Muscle layer of colon (tissue), 2 donors: ENCODE data around the gene DPP8.
"Not testable (repeated sequence)": the region's sequence is repeated elsewhere in the genome, so short reads cannot be mapped to it uniquely, and the experiment has no call there.

Source experiments
- H3K27ac ChIP-seq: one replicate; pipeline ENCODE4 v1.7.0; 2013; ENCODE audit warnings: low read depth, mild to moderate bottlenecking, low read length, moderate library complexity
- H3K27me3 ChIP-seq, 2 donors: one replicate each; pipeline ENCODE4 v1.7.0; 2013; ENCODE audit warnings: low read length in 2 of 2, mild to moderate bottlenecking in 2 of 2; ENCODE audit not compliant: insufficient read depth in 2 of 2, control insufficient read depth in 1 of 2
- H3K36me3 ChIP-seq: one replicate; pipeline ENCODE4 v1.7.0; 2013; ENCODE audit warnings: mild to moderate bottlenecking, low read length; ENCODE audit not compliant: insufficient read depth
- H3K4me1 ChIP-seq: one replicate; pipeline ENCODE4 v1.7.0; 2013; ENCODE audit warnings: mild to moderate bottlenecking, low read length; ENCODE audit not compliant: insufficient read depth
- H3K4me3 ChIP-seq, 2 donors: one replicate each; pipeline ENCODE4 v1.7.0; 2013; ENCODE audit warnings: low read length in 2 of 2, low read depth in 1 of 2, mild to moderate bottlenecking in 1 of 2, moderate library complexity in 1 of 2
- H3K9ac ChIP-seq: one replicate; pipeline ENCODE4 v1.7.0; 2013; ENCODE audit warnings: low read length
- H3K9me3 ChIP-seq: one replicate; pipeline ENCODE4 v1.7.0; 2013; ENCODE audit warnings: mild to moderate bottlenecking, low read length
- donor health status: abdominal sarcoma.
- donor health status: Adenocarcinoma of cecum.

Gene DPP8

GRCh38 chr15:65466901-65467300 lies 50.6 kb downstream of the DPP8 start:
- Histone ChIP-seq H3K9ac (no peak overlapping the region), H3K4me1 (no peaks in the 10 kb centered on the region), H3K4me3 (no peak overlapping the region), H3K27me3 (no peaks in the 10 kb centered on the region), H3K27ac (no peak overlapping the region), H3K9me3 (no peaks in the 10 kb centered on the region), H3K36me3 (peaks cover 49% of the 10 kb centered on the region)

- not testable (repeated sequence) for H3K27ac ChIP-seq, H3K9me3 ChIP-seq, H3K4me3 ChIP-seq, H3K27me3 ChIP-seq, H3K9ac ChIP-seq, H3K4me1 ChIP-seq
- peaks cover 70% of the 10 kb centered on the region for H3K36me3 ChIP-seq
These were observed 54.4 kb downstream of the DPP8 start for GRCh38 chr15:65463096-65463495.

- H3K4me1 ChIP-seq, result no peaks in the 10 kb centered on the region
These were observed 56.6 kb downstream of the DPP8 start for GRCh38 chr15:65460741-65461347.

GRCh38 chr15:65455256-65455655 lies 62.2 kb downstream of the DPP8 start:
- peaks cover 39% of the 10 kb centered on the region for H3K36me3 ChIP-seq
- H3K4me3 ChIP-seq, H3K9ac ChIP-seq: not testable (repeated sequence)

More at GRCh38 chr15:65460741-65461347, 56.6 kb downstream of the DPP8 start:
- Histone ChIP-seq H3K27me3 (no peaks in the 10 kb centered on the region), H3K9me3 (no peaks in the 10 kb centered on the region), H3K27ac (no peak overlapping the region), H3K36me3 (peaks cover 62% of the 10 kb centered on the region), H3K9ac (no peak overlapping the region), H3K4me3 (no peak overlapping the region)

GRCh38 chr15:65451989-65452388 lies 65.5 kb downstream of the DPP8 start:
- no peaks in the 10 kb centered on the region for H3K9me3 ChIP-seq
- H3K9ac ChIP-seq, result no peak overlapping the region
- H3K36me3 ChIP-seq, result peaks cover 23% of the 10 kb centered on the region

More at GRCh38 chr15:65455256-65455655, 62.2 kb downstream of the DPP8 start:
- not testable (repeated sequence) for H3K27ac ChIP-seq, H3K27me3 ChIP-seq, H3K4me1 ChIP-seq, H3K9me3 ChIP-seq

GRCh38 chr15:65450556-65450955 lies 66.9 kb downstream of the DPP8 start:
- Histone ChIP-seq H3K4me1 (no peaks in the 10 kb centered on the region), H3K27me3 (no peaks in the 10 kb centered on the region), H3K9ac (no peak overlapping the region), H3K4me3 (no peak overlapping the region), H3K9me3 (no peaks in the 10 kb centered on the region), H3K36me3 (peaks cover 16% of the 10 kb centered on the region), H3K27ac (no peak overlapping the region)

More at GRCh38 chr15:65451989-65452388, 65.5 kb downstream of the DPP8 start:
- H3K4me3 ChIP-seq, result no peak overlapping the region
- H3K27me3 ChIP-seq, result no peaks in the 10 kb centered on the region
- no peak overlapping the region for H3K27ac ChIP-seq
- no peaks in the 10 kb centered on the region for H3K4me1 ChIP-seq

GRCh38 chr15:65447145-65447544 lies 70.3 kb downstream of the DPP8 start:
- Histone ChIP-seq H3K27me3 (no peaks in the 10 kb centered on the region), H3K4me1 (no peaks in the 10 kb centered on the region), H3K9ac (no peak overlapping the region), H3K9me3 (no peaks in the 10 kb centered on the region), H3K36me3 (peaks cover 30% of the 10 kb centered on the region), H3K27ac (no peak overlapping the region), H3K4me3 (no peak overlapping the region)

- H3K4me3 ChIP-seq, result no peak overlapping the region
- H3K36me3 ChIP-seq, result no peaks in the 10 kb centered on the region
- no peak overlapping the region for H3K27ac ChIP-seq
- no peaks in the 10 kb centered on the region for H3K4me1 ChIP-seq
- no peak overlapping the region for H3K9ac ChIP-seq
- no peaks in the 10 kb centered on the region for H3K9me3 ChIP-seq
- no peaks in the 10 kb centered on the region for H3K27me3 ChIP-seq
These were observed 83.3 kb downstream of the DPP8 start for GRCh38 chr15:65434201-65434600.

GRCh38 chr15:65431731-65432130 lies 85.8 kb downstream of the DPP8 start:
- H3K9me3 ChIP-seq, result no peaks in the 10 kb centered on the region
- H3K9ac ChIP-seq, result no peak overlapping the region

GRCh38 chr15:65426216-65426853 lies 91.2 kb downstream of the DPP8 start:
- no peak overlapping the region for H3K4me3 ChIP-seq
- no peaks in the 10 kb centered on the region for H3K27me3 ChIP-seq
- H3K4me1 ChIP-seq, result peaks cover 5% of the 10 kb centered on the region
- no peaks in the 10 kb centered on the region for H3K9me3 ChIP-seq
- H3K27ac ChIP-seq, result no peak overlapping the region
- H3K36me3 ChIP-seq, result no peaks in the 10 kb centered on the region
- no peak overlapping the region for H3K9ac ChIP-seq

More at GRCh38 chr15:65431731-65432130, 85.8 kb downstream of the DPP8 start:
- H3K4me3 ChIP-seq, result no peak overlapping the region
- H3K27me3 ChIP-seq, result no peaks in the 10 kb centered on the region
- H3K4me1 ChIP-seq, result no peaks in the 10 kb centered on the region
- no peak overlapping the region for H3K27ac ChIP-seq
- H3K36me3 ChIP-seq, result no peaks in the 10 kb centered on the region

- Histone ChIP-seq H3K4me3 (no peak overlapping the region), H3K36me3 (no peaks in the 10 kb centered on the region), H3K27ac (no peak overlapping the region), H3K9ac (no peak overlapping the region), H3K9me3 (no peaks in the 10 kb centered on the region), H3K4me1 (peaks cover 17% of the 10 kb centered on the region), H3K27me3 (no peaks in the 10 kb centered on the region)
These were observed 92.8 kb downstream of the DPP8 start for GRCh38 chr15:65424683-65425082.
